ENCODE results near the gene SLC25A34. TPM values are rescaled to one million over a fixed set of nuclear protein-coding genes. Genes with fewer than 3 reads are reported as not detected.

SLC25A34 gene
- total RNA-seq = 1 to 10 TPM; 1.5 to 4.6 (median 2.1) TPM
- polyA plus RNA-seq = under 1 TPM in 1 of 2 donors, not detected in 1; 0.08 TPM
- total RNA-seq = 1.9 reads per million, percentile 8 among the genes with 10 or more reads in this experiment

DNA sequence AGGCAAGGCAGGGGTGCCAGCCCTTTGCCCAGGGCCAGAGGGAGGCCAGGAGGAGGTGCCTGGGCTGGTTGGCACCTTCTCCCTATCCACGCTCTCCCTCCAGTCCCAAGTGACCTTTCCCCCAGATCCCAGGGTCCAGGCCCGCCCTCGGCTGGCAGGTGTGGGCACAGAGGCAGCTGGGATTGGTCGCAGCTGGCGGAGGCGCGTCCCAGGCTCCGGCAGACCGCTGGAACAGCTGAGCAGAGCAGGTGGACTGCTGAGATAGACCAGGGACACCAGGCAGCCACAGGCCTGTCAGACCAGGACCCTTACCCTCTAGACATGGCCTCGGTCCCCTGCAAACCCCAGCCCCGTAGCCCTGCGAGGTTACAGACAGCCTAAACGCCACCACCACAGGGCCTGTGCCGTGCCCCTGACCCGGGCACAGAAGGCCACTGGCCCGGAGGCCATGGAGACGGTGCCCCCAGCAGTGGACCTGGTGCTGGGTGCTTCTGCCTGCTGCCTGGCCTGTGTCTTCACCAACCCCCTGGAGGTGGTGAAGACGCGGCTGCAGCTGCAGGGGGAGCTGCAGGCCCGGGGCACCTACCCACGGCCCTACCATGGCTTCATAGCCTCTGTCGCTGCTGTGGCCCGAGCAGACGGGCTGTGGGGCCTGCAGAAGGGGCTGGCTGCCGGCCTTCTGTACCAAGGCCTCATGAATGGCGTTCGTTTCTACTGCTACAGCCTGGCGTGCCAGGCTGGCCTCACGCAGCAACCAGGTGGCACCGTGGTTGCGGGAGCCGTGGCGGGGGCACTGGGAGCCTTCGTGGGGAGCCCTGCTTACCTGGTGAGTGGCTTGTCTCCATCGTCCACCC lies at the start of gene SLC25A34:
TSS of gene SLC25A34 (plus strand) at position 221 of the 854 bp plus-strand sequence. CDS start at position 449, 228 bp downstream.
- peaks cover 0 to 11% (median 0%) of the 10 kb centered on the region in 5 donors for H3K36me3 Mint-ChIP-seq
- H3K9me3 Mint-ChIP-seq = no peaks in the 10 kb centered on the region
- intact Hi-C loops (cut with micrococcal nuclease) = no loop called here
- peak within 1 kb of the TSS in 2 of 9 donors; percentile 36 to 47 for H3K27ac Mint-ChIP-seq
- Histone ChIP-seq H3K9me3 (ENCODE audit: control insufficient read depth in 2 of 3, low read length in 3 of 3) (no peaks in the 10 kb centered on the region), H3K27ac (ENCODE audit: low read depth, low read length) (no peak within 1 kb of the TSS), H3K36me3 (ENCODE audit: control insufficient read depth in 2 of 3, insufficient read depth in 3 of 3, low read length in 3 of 3) (peaks cover 0 to 39% (median 4%) of the 10 kb centered on the region in 3 experiments), H3K4me3 (ENCODE audit: low read length) (no peak within 1 kb of the TSS), H3K27me3 (ENCODE audit: control insufficient read depth in 2 of 2, insufficient read depth in 2 of 2, low read length in 2 of 2) (no peaks in the 10 kb centered on the region), H3K4me1 (ENCODE audit: control insufficient read depth in 2 of 2, insufficient read depth in 2 of 2, low read length in 2 of 2) (no peaks in the 10 kb centered on the region)
- ChIA-PET POLR2A (no interaction called here), CTCF (no interaction called here)
- DNase-seq = no peak
- no peak for ATAC-seq
- no peak within 1 kb of the TSS for H3K4me3 Mint-ChIP-seq
- peaks cover under 1 to 3% (median 2%) of the 10 kb centered on the region in 7 donors for H3K4me1 Mint-ChIP-seq
- no peaks in the 10 kb centered on the region for H3K27me3 Mint-ChIP-seq

GRCh38 chr1:15687446-15687845 lies 48.6 kb upstream of the SLC25A34 start:
- H3K27me3 ChIP-seq (ENCODE audit: control insufficient read depth in 2 of 2, insufficient read depth in 2 of 2, low read length in 2 of 2) = no peaks in the 10 kb centered on the region
- Mint-ChIP-seq H3K4me1 (peaks cover 29 to 63% (median 40%) of the 10 kb centered on the region in 7 donors), H3K27ac (peak overlapping the region in 6 of 9 donors; percentile 11 to 43 (median 33)), H3K36me3 (peaks cover 0 to 18% (median 8%) of the 10 kb centered on the region in 5 donors), H3K4me3 (peak overlapping the region in 7 of 10 donors; percentile 0 to 42 (median 24)), H3K27me3 (no peaks in the 10 kb centered on the region), H3K9me3 (peaks cover 0 to 1% (median 0%) of the 10 kb centered on the region in 11 donors)
- CTCF ChIA-PET = no interaction called here
- POLR2A ChIA-PET = interaction anchor here (4.0 kb wide), 1 partner anchor 10 kb away, joined by 26 read pairs; no protein-coding TSS in a partner anchor
- H3K9me3 ChIP-seq (ENCODE audit: control insufficient read depth in 2 of 3, low read length in 3 of 3) = no peaks in the 10 kb centered on the region
- intact Hi-C loops (cut with micrococcal nuclease) = loop anchor here in 1 of 2 donors (5.0 kb wide), 1 partner anchor 85 kb away; no protein-coding TSS in a partner anchor
- peaks cover 0 to 5% (median 0%) of the 10 kb centered on the region in 3 experiments for H3K36me3 ChIP-seq (ENCODE audit: control insufficient read depth in 2 of 3, insufficient read depth in 3 of 3, low read length in 3 of 3)
- H3K4me3 ChIP-seq (ENCODE audit: low read length) = no peak overlapping the region
- H3K4me1 ChIP-seq (ENCODE audit: control insufficient read depth in 2 of 2, insufficient read depth in 2 of 2, low read length in 2 of 2) = peaks cover 17% of the 10 kb centered on the region in 2 donors
- no peak for DNase-seq
- no peak overlapping the region for H3K27ac ChIP-seq (ENCODE audit: low read depth, low read length)
- ATAC-seq = no peak

GRCh38 chr1:15690317-15690716 lies 45.7 kb upstream of the SLC25A34 start:
- Histone ChIP-seq H3K9me3 (ENCODE audit: control insufficient read depth in 2 of 3, low read length in 3 of 3) (no peaks in the 10 kb centered on the region), H3K27me3 (ENCODE audit: control insufficient read depth in 2 of 2, insufficient read depth in 2 of 2, low read length in 2 of 2) (no peaks in the 10 kb centered on the region), H3K27ac (ENCODE audit: low read depth, low read length) (no peak overlapping the region), H3K36me3 (ENCODE audit: control insufficient read depth in 2 of 3, insufficient read depth in 3 of 3, low read length in 3 of 3) (no peaks in the 10 kb centered on the region), H3K4me3 (ENCODE audit: low read length) (no peak overlapping the region), H3K4me1 (ENCODE audit: control insufficient read depth in 2 of 2, insufficient read depth in 2 of 2, low read length in 2 of 2) (peaks cover 8 to 11% of the 10 kb centered on the region in 2 donors)
- DNase-seq (no peak), ATAC-seq (no peak)
- Mint-ChIP-seq H3K27ac (peak overlapping the region in 5 of 9 donors; percentile 8 to 69 (median 26)), H3K36me3 (peaks cover 0 to 22% (median 13%) of the 10 kb centered on the region in 5 donors), H3K9me3 (no peaks in the 10 kb centered on the region), H3K4me3 (no peak overlapping the region), H3K27me3 (no peaks in the 10 kb centered on the region), H3K4me1 (peaks cover 18 to 72% (median 38%) of the 10 kb centered on the region in 7 donors)
- ChIA-PET CTCF (interaction anchor here (0.7 kb wide), 1 partner anchor 117 kb away, joined by 4 read pairs; no protein-coding TSS in a partner anchor), POLR2A (interaction anchor here (0.8 kb wide), 1 partner anchor 10 kb away, joined by 3 read pairs; no protein-coding TSS in a partner anchor)
- intact Hi-C loops (cut with micrococcal nuclease) = no loop called here

DNA sequence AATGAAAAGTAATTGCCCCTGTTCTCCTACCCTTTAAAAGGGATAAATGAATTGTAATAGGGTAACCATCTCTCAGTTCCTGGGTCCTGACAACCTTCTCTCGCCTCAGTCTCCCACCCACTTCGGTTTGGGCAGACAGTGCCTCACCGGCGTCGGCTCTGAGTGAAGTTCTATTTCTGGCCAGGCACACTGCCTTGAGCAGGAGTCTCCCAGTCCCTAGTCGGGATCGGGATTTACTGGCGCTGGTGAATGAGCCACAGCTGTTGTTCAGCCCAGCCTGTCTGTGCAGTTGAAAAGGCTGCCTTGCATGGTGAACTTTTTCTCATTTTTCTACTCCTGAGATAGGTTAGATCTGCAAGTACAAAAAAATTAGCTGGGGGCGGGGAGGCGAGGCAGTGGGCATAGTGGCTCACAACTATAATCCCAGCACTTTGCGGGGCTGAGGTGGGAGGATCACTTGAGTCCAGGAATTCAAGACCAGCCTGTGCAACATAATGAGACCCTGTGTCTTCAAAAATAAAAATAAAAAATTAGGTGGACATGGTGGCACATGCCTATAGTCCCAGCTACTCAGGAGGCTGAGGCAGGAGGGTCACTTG lies 44.5 kb upstream of the SLC25A34 start:
- no peaks in the 10 kb centered on the region for H3K36me3 ChIP-seq (ENCODE audit: control insufficient read depth in 2 of 3, insufficient read depth in 3 of 3, low read length in 3 of 3)
- DNase-seq = no peak
- peaks cover 1 to 11% of the 10 kb centered on the region in 2 donors for H3K4me1 ChIP-seq (ENCODE audit: control insufficient read depth in 2 of 2, insufficient read depth in 2 of 2, low read length in 2 of 2)
- POLR2A ChIA-PET = no interaction called here
- Mint-ChIP-seq H3K9me3 (no peaks in the 10 kb centered on the region), H3K4me3 (no peak overlapping the region), H3K36me3 (peaks cover 0 to 22% (median 13%) of the 10 kb centered on the region in 5 donors), H3K4me1 (peaks cover 11 to 72% (median 32%) of the 10 kb centered on the region in 7 donors), H3K27me3 (no peaks in the 10 kb centered on the region), H3K27ac (peak overlapping the region in 7 of 9 donors; percentile 49 to 82 (median 58))
- no peak overlapping the region for H3K27ac ChIP-seq (ENCODE audit: low read depth, low read length)
- CTCF ChIA-PET = no interaction called here
- intact Hi-C loops (cut with micrococcal nuclease) = no loop called here
- H3K9me3 ChIP-seq (ENCODE audit: control insufficient read depth in 2 of 3, low read length in 3 of 3) = no peaks in the 10 kb centered on the region
- no peak for ATAC-seq
- no peaks in the 10 kb centered on the region for H3K27me3 ChIP-seq (ENCODE audit: control insufficient read depth in 2 of 2, insufficient read depth in 2 of 2, low read length in 2 of 2)
- H3K4me3 ChIP-seq (ENCODE audit: low read length) = no peak overlapping the region

DNA sequence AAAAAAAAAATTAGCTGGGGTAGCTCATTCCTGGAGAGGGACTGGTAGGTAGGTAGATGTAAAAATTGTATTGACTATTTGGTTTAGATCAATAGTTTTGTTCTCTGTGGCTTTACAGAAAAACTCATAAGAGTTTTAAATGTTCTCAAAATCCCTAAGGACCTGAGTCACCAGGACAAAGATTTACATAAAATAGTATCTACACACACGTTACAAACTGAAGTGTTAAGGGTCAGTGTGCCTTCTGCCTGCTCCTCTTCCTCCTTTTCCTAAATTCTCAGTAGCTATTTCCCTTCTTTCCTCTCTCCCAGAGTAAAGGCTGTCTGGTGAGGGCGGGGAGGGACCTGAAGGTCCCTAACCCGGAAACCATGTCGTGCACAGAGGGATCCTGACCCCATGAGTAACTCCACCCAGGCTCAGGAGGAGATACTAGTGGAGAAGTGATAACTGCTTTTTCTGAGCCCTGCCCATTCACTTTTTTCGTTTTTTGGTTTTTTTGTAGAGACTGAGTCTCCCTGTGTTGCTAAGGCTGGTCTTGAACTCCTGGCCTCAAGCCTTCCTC lies 43.9 kb upstream of the SLC25A34 start:
- H3K36me3 ChIP-seq (ENCODE audit: control insufficient read depth in 2 of 3, insufficient read depth in 3 of 3, low read length in 3 of 3) = no peaks in the 10 kb centered on the region
- H3K27ac ChIP-seq (ENCODE audit: low read depth, low read length) = peak overlapping the region; percentile 33
- no peaks in the 10 kb centered on the region for H3K9me3 ChIP-seq (ENCODE audit: control insufficient read depth in 2 of 3, low read length in 3 of 3)
- Mint-ChIP-seq H3K27me3 (no peaks in the 10 kb centered on the region), H3K4me1 (peaks cover 15 to 75% (median 39%) of the 10 kb centered on the region in 7 donors), H3K36me3 (peaks cover 0 to 22% (median 13%) of the 10 kb centered on the region in 5 donors), H3K4me3 (no peak overlapping the region), H3K9me3 (no peaks in the 10 kb centered on the region), H3K27ac (peak overlapping the region in 8 of 9 donors; percentile 41 to 92 (median 75))
- peaks cover 8 to 16% of the 10 kb centered on the region in 2 donors for H3K4me1 ChIP-seq (ENCODE audit: control insufficient read depth in 2 of 2, insufficient read depth in 2 of 2, low read length in 2 of 2)
- CTCF ChIA-PET = no interaction called here
- H3K4me3 ChIP-seq (ENCODE audit: low read length) = no peak overlapping the region
- POLR2A ChIA-PET = interaction anchor here (1.1 kb wide), 1 partner anchor 27 kb away, joined by 4 read pairs; no protein-coding TSS in a partner anchor
- ATAC-seq (no peak), DNase-seq (no peak)
- intact Hi-C loops (cut with micrococcal nuclease) = no loop called here
- no peaks in the 10 kb centered on the region for H3K27me3 ChIP-seq (ENCODE audit: control insufficient read depth in 2 of 2, insufficient read depth in 2 of 2, low read length in 2 of 2)

DNA sequence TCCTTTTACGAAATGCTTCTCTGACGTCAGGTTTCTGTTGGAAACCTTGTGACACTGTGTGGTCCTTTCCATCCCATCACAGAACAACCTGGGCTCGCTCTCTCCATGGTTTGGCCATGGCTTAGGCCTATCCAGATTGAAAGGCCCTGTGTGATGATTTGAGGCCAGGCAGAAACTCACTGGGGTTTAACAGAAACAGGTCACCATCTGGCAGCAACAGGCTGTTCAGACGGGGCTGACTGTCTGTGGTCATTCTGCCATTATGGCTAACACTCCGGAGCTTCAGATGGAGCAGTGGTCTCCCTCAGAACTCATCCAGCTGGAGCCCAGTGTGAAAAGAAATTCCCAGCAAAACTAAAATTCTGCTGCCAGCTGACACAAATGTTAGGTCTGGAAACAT lies 42.7 kb upstream of the SLC25A34 start:
- intact Hi-C loops (cut with micrococcal nuclease) = no loop called here
- Mint-ChIP-seq H3K27me3 (no peaks in the 10 kb centered on the region), H3K4me3 (peak overlapping the region in 1 of 10 donors; percentile 38), H3K9me3 (no peaks in the 10 kb centered on the region), H3K27ac (peak overlapping the region in 5 of 9 donors; percentile 32 to 85 (median 69)), H3K4me1 (peaks cover 13 to 76% (median 34%) of the 10 kb centered on the region in 7 donors), H3K36me3 (peaks cover 0 to 17% (median 5%) of the 10 kb centered on the region in 5 donors)
- ATAC-seq (no peak), DNase-seq (no peak)
- CTCF ChIA-PET = interaction anchor here (1.0 kb wide), 1 partner anchor 30 kb away, joined by 4 read pairs; no protein-coding TSS in a partner anchor
- Histone ChIP-seq H3K9me3 (ENCODE audit: control insufficient read depth in 2 of 3, low read length in 3 of 3) (no peaks in the 10 kb centered on the region), H3K27me3 (ENCODE audit: control insufficient read depth in 2 of 2, insufficient read depth in 2 of 2, low read length in 2 of 2) (no peaks in the 10 kb centered on the region), H3K27ac (ENCODE audit: low read depth, low read length) (no peak overlapping the region), H3K36me3 (ENCODE audit: control insufficient read depth in 2 of 3, insufficient read depth in 3 of 3, low read length in 3 of 3) (no peaks in the 10 kb centered on the region), H3K4me1 (ENCODE audit: control insufficient read depth in 2 of 2, insufficient read depth in 2 of 2, low read length in 2 of 2) (peaks cover 10 to 17% of the 10 kb centered on the region in 2 donors), H3K4me3 (ENCODE audit: low read length) (no peak overlapping the region)
- POLR2A ChIA-PET = interaction anchor here (1.1 kb wide), 1 partner anchor 28 kb away, joined by 4 read pairs; no protein-coding TSS in a partner anchor

Measured in naive thymus-derived CD4-positive, alpha-beta T cell (primary cell).